Brain pericyte (primary cell): Measurements from ENCODE around the gene DOK3.

ENCODE experiments used
- DNase-seq: peaks from one replicate; pipeline ENCODE4 v3.0.0-alpha.2; 2012; ENCODE audit warnings: low read depth, low spot score

The DOK3 gene

GRCh38 chr5:177468685-177469628 lies 40.7 kb downstream of the DOK3 start:
- no peak for DNase-seq

DNA sequence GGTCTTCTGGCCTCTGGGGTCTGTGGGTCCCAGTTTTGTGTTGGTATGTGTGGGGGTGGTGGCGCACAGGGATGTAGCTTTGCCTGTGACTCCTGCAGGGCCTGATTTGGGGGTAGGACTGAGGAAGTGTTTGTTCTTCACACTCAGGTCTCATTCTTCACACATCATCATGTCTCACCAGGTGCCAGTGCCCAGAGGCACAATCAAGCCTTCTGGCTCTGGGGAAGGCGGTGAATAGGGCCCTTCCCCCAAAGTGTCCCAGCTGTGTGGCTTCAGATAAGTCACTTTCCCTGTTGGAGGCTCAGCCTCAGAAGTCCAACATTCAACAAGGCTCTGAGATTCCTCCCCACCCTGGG lies 41.3 kb downstream of the DOK3 start:
- no peak for DNase-seq

DNA sequence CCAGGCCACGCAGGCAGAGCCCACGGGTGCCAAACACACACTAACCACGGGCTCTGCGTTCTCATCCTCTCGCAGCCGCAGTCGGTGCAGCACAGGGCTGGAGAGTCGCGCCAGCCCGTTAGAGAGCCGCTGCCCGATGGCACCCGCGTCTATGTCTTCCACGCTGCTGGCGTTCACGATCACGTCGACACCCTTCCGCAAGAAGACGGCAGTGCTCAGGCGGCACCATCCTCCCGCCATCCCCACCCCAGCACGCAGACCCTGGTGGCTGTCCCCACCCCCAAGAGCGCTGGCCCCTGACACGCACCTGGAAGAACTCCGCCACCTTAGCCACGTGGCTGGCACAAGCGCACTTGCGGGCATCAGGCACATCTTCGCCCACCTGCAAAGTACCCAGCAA lies 42.2 kb downstream of the DOK3 start:
- DNase-seq: no peak

DNA sequence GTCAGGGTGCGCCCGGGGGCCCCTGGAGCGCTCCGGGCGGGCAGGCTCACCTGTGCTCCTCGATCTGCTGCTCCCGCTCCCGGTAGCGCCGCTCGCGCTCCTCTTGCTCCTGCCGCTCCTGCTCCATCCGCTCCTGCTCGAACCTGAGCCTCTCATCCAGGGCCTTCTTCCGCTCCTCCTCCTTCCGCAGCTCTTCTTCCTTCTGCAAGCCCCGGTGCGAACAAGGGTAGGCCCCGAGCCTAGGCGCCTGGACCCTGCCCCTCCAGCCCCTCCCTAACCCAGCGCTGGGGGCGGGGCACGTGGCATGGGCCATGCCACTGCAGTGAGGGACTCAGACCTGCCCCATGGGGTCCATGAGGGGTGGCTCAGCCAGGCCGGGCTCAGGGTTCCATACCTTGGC lies 42.8 kb downstream of the DOK3 start:
- no peak for DNase-seq

GRCh38 chr5:177465044-177465443 lies 44.6 kb downstream of the DOK3 start:
- no peak for DNase-seq

- DNase-seq: no peak
These were observed 47.5 kb downstream of the DOK3 start for GRCh38 chr5:177462021-177462670.

GRCh38 chr5:177459819-177460628 lies 49.6 kb downstream of the DOK3 start:
- DNase-seq: no peak

- DNase-seq: no peak
These were observed 50.3 kb downstream of the DOK3 start for GRCh38 chr5:177459357-177459756.

DNA sequence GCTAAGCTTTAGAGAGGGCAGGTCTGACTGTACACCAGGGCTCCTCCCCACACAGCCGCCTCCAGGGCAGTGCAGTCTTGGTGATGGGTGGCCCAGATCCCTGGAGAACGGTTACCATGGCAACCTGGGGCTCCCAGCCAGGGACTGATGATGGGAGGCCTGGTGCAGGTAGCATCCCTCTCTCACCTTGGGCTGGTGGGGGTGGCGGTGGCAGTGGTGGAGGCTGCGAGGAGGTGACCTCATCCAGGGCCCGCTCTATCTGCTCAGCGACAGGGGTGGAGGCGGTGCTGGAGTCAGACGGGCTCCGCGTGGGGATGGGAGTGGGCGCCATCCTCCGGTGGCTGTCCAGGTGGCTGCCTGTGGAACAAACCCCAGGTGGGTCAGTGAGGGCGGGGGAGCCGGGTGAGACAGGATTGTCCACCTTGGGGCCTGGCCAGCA lies 50.7 kb downstream of the DOK3 start:
- DNase-seq: no peak

- DNase-seq: no peak
These were observed 51.6 kb downstream of the DOK3 start for GRCh38 chr5:177457852-177458681.

DNA sequence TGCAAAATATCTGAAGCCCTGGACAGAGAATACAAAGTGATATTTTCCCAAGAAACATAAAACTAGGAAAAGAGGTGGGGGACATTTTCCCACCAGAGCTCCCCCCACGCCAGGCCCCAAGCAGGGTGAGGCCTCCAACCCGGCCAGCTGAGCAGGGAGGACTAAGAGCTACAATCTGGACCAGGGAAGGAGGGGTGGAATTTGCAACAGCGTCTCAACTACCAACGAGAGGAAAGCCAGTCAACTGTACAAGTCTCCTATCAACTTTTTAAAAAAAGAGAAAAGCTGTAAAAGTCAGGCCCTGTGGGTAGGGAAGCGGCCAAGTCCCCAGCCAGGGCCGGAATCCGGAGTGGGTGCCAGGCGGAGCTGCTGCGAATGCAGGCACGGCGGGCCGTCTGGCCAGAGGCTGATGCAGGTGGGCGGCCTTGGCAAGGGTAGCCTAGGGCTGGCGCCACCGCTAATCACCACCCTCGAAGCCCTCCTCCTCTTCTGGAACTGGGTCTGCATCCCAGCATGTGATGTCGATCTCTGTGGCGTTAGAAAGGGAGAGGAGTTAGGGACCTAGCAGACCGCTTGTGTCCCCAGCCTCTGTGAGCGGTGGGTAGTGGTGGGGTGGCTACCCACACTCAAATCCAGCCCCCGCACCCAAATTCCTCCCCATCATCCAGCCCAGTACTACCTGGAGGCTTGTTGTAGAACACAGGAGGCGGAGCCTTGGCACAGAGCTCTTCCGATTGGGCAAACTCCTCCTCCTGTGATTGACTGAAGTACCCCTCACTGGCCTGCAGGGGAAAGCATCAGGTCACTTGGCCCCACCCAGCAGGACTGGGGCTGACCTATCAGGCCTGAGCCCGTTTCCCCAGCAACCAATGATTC lies 52.4 kb downstream of the DOK3 start:
- DNase-seq: peak; percentile 82

- DNase-seq: no peak
These were observed 53.0 kb downstream of the DOK3 start for GRCh38 chr5:177456591-177456964.

DNA sequence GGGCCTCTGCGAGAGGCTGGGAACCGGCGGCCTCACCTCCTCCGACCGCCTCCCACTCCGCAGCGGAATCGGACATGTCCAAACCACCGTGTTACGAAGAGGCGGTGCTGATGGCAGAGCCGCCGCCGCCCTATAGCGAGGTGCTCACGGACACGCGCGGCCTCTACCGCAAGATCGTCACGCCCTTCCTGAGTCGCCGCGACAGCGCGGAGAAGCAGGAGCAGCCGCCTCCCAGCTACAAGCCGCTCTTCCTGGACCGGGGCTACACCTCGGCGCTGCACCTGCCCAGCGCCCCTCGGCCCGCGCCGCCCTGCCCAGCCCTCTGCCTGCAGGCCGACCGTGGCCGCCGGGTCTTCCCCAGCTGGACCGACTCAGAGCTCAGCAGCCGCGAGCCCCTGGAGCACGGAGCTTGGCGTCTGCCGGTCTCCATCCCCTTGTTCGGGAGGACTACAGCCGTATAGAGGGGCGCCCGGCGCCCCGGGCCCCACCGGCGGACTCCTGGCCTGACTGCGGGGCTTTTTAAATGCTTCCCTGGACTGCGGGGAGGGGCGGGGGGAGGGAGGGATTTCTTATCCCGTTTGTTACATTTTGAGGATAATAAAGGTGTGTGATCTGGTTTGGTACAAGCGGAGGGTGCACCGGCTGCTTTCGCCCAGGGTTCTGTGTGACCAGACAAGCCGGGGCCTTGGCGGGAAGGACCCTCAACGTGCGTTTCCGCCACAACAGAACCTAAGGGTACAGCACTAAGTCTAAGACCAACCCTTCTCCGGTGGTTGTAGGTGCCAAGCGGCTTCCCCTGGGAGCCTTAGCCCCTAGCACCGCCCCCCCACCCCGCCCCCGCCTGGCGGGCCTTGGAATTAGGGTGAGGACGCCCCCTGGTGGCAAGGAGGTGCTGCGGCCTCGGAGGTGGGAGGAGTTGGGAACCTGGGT lies 53.7 kb downstream of the DOK3 start:
- no peak for DNase-seq

DNA sequence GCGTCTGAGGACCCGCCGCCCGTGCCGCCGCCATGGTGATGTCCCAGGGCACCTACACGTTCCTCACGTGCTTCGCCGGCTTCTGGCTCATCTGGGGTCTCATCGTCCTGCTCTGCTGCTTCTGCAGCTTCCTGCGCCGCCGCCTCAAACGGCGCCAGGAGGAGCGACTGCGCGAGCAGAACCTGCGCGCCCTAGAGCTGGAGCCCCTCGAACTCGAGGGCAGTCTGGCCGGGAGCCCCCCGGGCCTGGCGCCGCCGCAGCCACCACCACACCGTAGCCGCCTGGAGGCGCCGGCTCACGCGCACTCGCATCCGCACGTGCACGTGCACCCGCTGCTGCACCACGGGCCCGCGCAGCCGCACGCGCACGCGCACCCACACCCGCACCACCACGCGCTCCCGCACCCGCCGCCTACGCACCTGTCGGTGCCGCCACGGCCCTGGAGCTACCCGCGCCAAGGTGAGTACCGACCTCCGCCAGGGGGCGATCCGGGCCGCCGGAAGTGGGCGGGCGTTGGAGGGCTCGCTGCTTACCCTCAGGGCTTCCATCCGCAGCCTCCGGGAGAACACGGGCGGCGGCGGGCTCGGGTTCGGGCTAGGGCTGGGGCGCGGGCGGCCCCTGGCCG lies 54.5 kb downstream of the DOK3 start:
- no peak for DNase-seq

- DNase-seq: peak; percentile 34
These were observed 55.1 kb downstream of the DOK3 start for GRCh38 chr5:177454397-177455035.

DNA sequence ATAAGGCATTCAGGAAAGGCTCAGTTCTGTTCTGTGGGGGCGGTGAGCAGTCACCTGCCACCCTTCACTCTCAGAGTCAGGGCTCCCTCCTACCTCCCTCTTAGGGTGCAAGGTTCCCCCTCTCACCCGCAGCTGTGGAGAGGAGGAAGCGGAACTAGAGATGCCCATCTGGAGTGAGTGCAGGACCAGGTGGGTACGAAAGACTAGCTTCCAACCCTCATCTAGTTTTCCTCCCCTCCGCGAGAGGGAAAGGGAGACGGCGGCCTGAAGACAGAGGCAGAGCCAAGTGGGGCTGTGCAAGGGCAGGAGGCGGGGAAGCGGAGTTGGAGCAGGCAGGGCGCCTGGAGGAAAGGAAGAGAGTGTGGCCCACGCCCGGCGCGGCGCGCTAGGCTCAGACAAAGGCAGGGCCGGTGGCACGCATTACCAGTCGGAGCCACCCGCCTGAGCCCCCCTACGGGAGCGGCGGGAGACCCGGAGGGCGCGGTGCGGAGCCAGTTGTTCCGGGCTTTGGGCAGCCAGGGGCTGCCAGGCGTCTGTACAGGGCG lies 55.7 kb downstream of the DOK3 start:
- no peak for DNase-seq

- no peak for DNase-seq
These were observed 56.7 kb downstream of the DOK3 start for GRCh38 chr5:177452688-177453638.
